Measurements from ENCODE around the gene SRRM4. TPM values are rescaled to one million over a fixed set of nuclear protein-coding genes. Genes with fewer than 3 reads are reported as not detected.

Gene SRRM4
- total RNA-seq, 1 donor from 2014 or later = not detected

- intact Hi-C loops (cut with micrococcal nuclease) = loop anchor here (5.0 kb wide), 1 partner anchor 432 kb away; no protein-coding TSS in a partner anchor
These were observed 134.1 kb downstream of the SRRM4 start for GRCh38 chr12:119115296-119115905.

- intact Hi-C loops (cut with micrococcal nuclease) = loop anchor here (5.0 kb wide), 1 partner anchor 429 kb away; no protein-coding TSS in a partner anchor
These were observed 136.6 kb downstream of the SRRM4 start for GRCh38 chr12:119117936-119118335.

- intact Hi-C loops (cut with micrococcal nuclease) = loop anchor here (5.0 kb wide), 1 partner anchor 429 kb away; no protein-coding TSS in a partner anchor
These were observed 137.3 kb downstream of the SRRM4 start for GRCh38 chr12:119118625-119119024.

- intact Hi-C loops (cut with micrococcal nuclease) = no loop called here
These were observed 140.7 kb downstream of the SRRM4 start for GRCh38 chr12:119122047-119122446.

DNA sequence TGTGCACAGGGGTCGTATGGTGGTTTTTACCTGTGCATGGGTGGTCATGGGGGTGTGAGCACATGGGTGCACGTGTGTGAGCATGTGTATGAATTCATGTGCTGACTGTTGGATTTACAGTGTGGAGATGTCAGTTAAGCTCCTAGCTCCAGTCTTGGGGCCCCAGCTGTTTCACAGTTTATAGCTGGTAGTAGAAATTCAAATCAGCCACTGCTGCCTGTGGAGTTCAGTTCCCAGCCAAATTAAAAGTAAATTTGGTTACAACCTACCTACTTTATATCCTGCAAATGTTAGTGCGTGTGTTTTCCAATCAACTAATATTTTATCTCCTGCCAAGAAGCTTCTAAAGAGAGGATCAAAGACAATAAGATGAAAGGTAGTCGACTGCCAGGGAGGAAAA lies 141.4 kb downstream of the SRRM4 start:
- intact Hi-C loops (cut with micrococcal nuclease) = no loop called here

GRCh38 chr12:119128527-119128926 lies 147.2 kb downstream of the SRRM4 start:
- intact Hi-C loops (cut with micrococcal nuclease) = no loop called here

- intact Hi-C loops (cut with micrococcal nuclease) = no loop called here
These were observed 148.6 kb downstream of the SRRM4 start for GRCh38 chr12:119129827-119130434.

DNA sequence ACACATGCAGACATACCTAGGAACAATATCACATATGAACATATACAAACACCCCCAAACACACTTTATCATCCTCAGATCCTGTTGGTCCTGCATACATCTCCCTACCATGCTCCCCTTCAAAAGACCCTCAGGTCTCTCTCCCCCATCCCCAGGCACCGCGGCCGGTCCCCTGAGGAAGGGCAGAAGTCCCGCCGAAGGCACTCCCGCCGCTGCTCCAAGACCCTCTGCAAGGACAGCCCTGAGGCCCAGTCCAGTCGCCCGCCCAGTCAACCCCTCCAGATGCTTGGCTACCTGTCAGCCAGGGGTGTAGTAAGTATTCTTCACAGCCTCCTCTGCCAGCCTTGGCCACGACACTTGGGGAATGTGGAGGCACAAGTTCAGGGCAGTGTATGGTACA lies 149.2 kb downstream of the SRRM4 start:
- intact Hi-C loops (cut with micrococcal nuclease) = no loop called here

DNA sequence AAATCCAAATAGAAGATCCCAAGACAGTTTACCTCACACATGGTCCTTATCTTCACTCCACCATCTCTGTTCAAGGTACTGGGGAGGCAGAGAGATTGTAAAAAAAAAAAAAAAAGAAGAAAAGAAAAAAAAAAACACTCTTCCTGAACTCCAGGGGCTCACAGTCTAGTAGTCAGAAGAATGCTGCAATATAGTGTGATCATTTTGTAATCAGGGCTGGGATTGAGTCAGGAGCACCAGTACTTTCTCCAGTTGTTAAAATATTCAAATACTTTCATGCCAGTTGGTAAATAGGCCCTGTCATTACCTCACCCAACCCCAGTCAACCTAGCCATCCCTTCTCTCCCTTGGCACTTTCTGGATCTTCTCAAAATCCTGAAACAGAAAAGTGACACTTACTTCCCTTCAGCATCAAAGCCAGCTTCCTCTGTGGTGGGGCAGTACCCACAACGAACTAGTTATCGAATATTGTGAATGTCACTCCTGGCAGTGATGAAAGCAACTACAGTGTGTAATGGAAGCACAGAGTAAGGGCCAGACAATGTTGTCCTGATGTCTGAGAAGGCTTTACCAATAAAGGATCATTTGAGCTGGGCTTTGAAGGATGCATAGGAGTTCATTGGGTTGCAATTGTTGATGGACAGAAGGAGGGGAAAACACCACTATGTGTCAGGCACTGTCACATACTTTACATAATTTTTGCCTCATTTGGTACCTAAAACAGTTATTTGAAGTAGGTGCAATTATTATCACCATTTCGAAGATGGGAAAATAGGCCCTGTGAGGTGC lies 153.1 kb downstream of the SRRM4 start:
- intact Hi-C loops (cut with micrococcal nuclease) = no loop called here

DNA sequence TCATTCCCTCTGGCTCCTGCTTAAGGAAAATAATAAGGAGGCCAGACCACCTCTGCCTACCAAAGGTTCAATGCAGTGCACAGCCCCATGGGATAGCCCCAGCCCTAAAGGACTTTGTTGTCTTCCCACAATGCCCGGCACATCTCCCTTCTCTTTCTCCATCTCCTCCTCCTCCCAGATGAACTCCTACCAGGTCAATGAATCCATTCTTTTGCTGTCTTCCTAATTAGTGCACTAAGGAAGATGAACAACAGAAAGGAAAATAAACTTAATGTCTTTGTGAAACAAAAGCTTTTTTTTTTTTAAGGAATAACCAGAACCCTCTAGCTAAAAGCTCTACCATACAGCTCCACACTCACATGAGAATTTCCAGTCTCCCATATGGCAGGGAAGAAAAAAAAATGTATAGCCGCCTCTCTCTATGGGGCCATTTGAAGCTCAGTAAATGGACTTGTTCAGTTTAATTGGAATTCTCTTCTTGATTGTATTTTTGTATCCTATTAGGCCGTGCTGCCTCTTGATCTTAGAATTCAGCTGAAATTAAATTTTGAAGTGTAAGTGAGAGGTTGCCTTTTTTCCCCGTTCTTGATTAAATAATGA lies 155.6 kb downstream of the SRRM4 start:
- intact Hi-C loops (cut with micrococcal nuclease) = no loop called here

DNA sequence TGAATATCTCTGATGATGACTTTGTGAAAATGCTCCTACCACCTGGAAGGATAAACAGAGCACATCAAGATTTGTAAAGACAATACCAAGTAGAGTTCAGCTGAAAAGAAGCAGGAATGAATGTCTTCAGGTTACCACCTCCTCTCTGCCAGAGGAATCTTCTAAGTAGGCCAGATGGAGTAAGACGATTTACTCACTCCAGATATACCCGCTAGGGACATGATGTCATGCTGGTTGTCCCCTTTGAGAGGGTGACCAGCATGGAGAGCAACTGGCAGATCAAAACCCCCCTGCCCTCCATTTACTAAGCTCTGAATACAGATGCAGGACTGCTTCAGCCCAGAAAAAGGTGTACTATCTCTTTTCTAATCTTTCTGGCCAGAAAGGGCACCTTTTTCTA lies 158.1 kb downstream of the SRRM4 start:
- intact Hi-C loops (cut with micrococcal nuclease) = no loop called here

GRCh38 chr12:119145367-119145766 lies 164.0 kb downstream of the SRRM4 start:
- intact Hi-C loops (cut with micrococcal nuclease) = no loop called here

GRCh38 chr12:119147847-119148448 lies 166.6 kb downstream of the SRRM4 start:
- intact Hi-C loops (cut with micrococcal nuclease) = no loop called here

GRCh38 chr12:119149270-119149669 lies 167.9 kb downstream of the SRRM4 start:
- intact Hi-C loops (cut with micrococcal nuclease) = no loop called here

GRCh38 chr12:119151445-119152026 lies 170.2 kb downstream of the SRRM4 start:
- intact Hi-C loops (cut with micrococcal nuclease) = no loop called here

DNA sequence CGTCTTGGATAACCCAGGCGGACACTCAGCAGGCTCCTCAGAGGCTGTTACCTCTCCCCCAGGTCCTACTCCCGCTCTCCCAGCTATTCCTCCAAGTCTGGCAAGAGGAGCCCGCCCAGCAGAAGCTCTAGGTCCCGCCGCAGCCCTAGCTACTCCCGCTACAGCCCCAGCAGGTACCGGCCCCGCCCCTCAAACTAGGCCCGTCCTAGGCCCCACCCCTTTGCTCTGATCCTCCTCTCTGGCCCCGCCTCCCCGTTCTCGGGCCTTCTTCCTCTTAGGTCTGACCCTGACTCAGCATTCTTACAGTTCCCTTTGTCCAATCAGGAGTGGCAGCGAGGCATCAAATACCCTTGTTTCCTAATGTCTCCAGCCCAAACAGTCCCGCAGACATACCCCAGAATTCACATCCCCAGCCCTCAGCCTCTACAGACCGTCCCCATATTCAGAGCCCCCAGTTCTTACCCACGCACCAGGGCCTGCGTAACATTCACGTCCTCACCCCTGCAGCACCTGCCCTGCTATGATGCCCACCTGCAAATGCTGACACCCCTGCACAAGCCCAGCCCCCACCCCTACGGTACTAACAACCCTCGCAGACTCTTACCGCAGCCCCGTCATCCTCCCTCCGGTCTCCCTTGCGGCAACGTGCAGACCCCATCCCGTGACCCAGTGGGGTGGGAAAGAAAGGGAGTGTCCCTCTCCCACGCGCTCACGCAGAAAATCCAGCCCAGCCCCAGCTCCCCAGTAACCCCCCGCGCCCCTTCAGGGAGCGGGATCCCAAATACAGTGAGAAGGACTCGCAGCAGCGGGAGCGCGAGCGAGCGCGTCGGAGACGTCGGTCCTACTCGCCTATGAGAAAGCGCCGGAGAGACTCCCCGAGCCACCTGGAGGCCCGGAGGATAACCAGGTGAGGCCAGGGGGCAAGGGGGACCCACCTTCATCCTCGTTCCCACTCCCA lies 172.4 kb downstream of the SRRM4 start:
- intact Hi-C loops (cut with micrococcal nuclease) = no loop called here

- intact Hi-C loops (cut with micrococcal nuclease) = no loop called here
These were observed 173.1 kb downstream of the SRRM4 start for GRCh38 chr12:119154435-119154818.

DNA sequence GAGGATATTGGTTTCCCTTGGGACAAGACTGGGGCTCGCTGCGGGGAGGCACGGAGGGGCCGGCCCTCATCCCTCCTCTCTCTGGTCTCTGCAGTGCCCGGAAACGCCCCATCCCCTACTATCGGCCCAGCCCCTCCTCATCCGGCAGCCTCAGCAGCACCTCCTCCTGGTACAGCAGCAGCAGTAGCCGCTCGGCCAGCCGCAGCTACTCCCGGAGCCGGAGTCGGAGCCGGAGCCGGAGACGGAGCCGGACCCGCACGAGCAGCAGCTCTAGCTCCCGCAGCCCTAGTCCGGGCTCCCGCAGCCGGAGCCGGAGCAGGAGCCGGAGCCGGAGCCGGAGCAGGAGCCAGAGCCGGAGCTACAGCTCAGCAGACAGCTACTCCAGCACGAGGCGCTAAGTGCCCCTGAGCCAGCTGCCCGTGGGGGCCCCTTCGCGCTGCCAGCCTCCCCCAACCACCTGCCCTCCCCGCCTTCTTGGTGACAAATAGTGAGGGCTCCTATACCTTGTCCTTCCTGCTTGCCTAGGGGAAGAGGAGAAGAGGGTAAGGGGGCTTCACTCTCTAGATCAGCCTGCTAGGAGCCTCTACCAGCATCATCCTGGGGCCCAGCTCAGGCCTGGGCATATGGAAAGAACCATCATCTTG lies 175.2 kb downstream of the SRRM4 start:
- intact Hi-C loops (cut with micrococcal nuclease) = no loop called here

GRCh38 chr12:119157528-119157927 lies 176.2 kb downstream of the SRRM4 start:
- intact Hi-C loops (cut with micrococcal nuclease) = no loop called here

DNA sequence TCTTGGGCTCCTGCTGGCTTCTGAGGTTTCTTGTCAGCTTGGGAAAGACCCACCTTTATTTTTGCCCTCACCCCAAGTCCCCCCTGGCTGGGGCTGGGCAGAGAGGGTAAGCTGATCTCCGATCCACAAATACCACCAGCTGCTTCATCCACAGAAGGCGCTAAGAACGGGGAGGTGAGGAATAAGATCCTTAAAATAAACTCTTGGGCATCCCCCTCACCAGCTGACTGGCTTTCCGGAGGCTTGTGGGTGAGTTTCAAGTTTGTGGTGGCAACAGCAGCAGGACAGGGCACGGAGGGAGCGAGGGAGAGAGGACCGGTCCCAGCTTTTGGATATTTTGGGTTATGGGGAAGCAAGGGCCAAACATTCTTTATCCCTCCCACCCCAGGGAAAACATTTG lies 176.6 kb downstream of the SRRM4 start:
- intact Hi-C loops (cut with micrococcal nuclease) = no loop called here
